Measurements from ENCODE around the gene ANGPTL3.

The ANGPTL3 gene

GRCh38 chr1:62637392-62638105 is 40.2 kb downstream of the ANGPTL3 start:
- no peak for DNase-seq

GRCh38 chr1:62643283-62643682 is 46.0 kb downstream of the ANGPTL3 start:
- no peak for DNase-seq

GRCh38 chr1:62652387-62652786 is 55.1 kb downstream of the ANGPTL3 start:
- DNase-seq, result no peak

- DNase-seq, result no peak
Measured at GRCh38 chr1:62654744-62655143, 57.4 kb downstream of the ANGPTL3 start.
